ENCODE results near the gene KCNK3. TPM values are rescaled to one million over a fixed set of nuclear protein-coding genes. Genes with fewer than 3 reads are reported as not detected.

KCNK3 gene
- total RNA-seq, 1 donor from 2014 or later: 26.8 TPM

DNA sequence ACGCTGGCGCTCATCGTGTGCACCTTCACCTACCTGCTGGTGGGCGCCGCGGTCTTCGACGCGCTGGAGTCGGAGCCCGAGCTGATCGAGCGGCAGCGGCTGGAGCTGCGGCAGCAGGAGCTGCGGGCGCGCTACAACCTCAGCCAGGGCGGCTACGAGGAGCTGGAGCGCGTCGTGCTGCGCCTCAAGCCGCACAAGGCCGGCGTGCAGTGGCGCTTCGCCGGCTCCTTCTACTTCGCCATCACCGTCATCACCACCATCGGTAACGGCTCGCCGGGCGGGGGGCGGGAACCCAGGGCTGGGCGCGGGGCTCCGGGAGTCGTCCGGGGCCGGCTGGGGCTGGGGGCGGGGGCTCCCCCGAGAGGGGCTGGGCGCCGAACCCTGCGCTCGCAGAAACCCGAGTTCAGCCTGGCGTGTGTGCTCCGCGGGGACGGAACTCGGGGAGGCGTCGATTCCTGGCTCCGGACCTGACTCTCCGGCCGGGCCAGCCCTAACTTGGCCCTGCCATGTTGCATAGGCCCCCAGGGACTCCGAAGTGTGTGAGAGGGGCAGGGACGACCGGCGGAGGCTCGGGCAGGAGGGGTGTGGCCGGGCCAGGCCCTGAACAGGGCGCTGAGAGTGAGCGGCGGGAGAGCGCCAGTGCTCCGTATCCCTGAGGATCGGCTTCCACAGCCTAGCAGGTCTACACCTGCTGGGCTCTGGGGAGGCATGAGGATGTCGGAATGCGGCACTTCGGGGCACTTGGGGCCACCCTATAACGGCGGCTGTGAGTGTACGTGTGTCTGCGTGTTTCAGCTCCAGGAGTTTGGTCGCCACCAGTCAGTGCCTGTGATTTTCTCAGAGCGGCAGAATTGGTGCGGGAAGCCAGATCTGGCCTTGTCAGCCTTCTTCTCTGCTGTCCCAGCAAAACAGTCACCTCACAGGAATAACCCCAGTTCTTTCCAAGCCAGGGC is 651 bp downstream of the KCNK3 start:
- Histone ChIP-seq H3K27me3 (ENCODE audit: low read depth) (peaks cover 57% of the 10 kb centered on the region), H3K4me3 (peak overlapping the region; percentile 44), H3K4me1 (peaks cover 7% of the 10 kb centered on the region), H3K36me3 (no peaks in the 10 kb centered on the region), H3K9me3 (no peaks in the 10 kb centered on the region), H3K27ac (peak overlapping the region; percentile 56)
- DNase-seq: no peak
- ATAC-seq: peak; percentile 18 to 37
- TF ChIP-seq, protein P1, sequence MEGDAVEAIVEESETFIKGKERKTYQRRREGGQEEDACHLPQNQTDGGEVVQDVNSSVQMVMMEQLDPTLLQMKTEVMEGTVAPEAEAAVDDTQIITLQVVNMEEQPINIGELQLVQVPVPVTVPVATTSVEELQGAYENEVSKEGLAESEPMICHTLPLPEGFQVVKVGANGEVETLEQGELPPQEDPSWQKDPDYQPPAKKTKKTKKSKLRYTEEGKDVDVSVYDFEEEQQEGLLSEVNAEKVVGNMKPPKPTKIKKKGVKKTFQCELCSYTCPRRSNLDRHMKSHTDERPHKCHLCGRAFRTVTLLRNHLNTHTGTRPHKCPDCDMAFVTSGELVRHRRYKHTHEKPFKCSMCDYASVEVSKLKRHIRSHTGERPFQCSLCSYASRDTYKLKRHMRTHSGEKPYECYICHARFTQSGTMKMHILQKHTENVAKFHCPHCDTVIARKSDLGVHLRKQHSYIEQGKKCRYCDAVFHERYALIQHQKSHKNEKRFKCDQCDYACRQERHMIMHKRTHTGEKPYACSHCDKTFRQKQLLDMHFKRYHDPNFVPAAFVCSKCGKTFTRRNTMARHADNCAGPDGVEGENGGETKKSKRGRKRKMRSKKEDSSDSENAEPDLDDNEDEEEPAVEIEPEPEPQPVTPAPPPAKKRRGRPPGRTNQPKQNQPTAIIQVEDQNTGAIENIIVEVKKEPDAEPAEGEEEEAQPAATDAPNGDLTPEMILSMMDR (IDR thresholded peaks at IDR 0.05): no peak
- intact Hi-C loops (cut with DNase I): no loop called here

DNA sequence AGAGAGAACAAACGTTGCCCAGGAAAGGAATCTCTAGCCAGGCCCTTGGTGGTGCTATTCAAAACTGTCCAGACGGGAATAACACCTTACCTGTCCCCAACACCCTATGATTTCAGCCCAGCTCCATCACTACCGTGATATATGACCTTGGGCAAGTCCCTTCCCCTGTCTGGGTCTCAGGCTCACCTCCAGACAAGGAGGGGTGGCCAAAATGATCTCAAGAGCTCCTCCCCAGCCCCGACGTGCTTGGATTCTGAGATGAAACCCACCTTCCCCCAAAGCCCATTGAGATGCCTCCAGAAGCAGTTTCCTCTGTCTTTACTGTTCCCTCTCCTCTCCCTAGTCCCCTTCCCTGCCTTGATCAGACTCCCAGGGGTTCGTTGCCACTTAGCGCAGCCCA is 1.5 kb downstream of the KCNK3 start:
- Histone ChIP-seq H3K4me3 (peak overlapping the region; percentile 44), H3K4me1 (peaks cover 7% of the 10 kb centered on the region), H3K9me3 (no peaks in the 10 kb centered on the region), H3K27ac (peak overlapping the region; percentile 31), H3K27me3 (ENCODE audit: low read depth) (peaks cover 63% of the 10 kb centered on the region), H3K36me3 (no peaks in the 10 kb centered on the region)
- intact Hi-C loops (cut with DNase I): no loop called here
- no peak for ATAC-seq
- TF ChIP-seq, protein P1 (IDR thresholded peaks at IDR 0.05): no peak
- DNase-seq: no peak

DNA sequence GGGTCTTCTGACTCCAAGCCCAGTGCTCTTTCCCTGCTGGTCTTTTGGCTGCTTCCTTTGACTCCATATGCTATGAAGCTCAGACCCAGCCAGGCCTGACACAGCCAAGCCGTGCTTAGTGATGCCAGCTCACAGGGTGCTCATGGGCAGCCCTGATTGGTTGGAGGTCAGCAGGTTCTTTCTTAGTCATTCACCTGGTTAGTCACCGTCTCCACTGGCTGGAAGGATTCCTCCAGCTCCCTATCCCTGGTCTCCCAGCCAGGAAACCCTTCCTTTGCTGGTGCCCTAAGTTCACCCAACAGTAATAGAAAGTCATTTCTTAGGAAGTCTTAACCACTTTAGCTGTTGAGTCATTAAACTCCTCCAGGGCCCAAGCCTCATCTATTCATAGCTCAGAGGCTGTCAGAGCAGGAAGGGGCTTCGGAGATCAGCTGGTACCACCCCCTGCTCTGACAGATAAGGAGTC is 3.9 kb downstream of the KCNK3 start:
- Histone ChIP-seq H3K4me1 (peaks cover 7% of the 10 kb centered on the region), H3K27ac (no peak overlapping the region), H3K9me3 (no peaks in the 10 kb centered on the region), H3K4me3 (no peak overlapping the region), H3K27me3 (ENCODE audit: low read depth) (peaks cover 59% of the 10 kb centered on the region), H3K36me3 (no peaks in the 10 kb centered on the region)
- TF ChIP-seq, protein P1 (IDR thresholded peaks at IDR 0.05): no peak
- intact Hi-C loops (cut with DNase I): no loop called here
- ATAC-seq (no peak), DNase-seq (no peak)

DNA sequence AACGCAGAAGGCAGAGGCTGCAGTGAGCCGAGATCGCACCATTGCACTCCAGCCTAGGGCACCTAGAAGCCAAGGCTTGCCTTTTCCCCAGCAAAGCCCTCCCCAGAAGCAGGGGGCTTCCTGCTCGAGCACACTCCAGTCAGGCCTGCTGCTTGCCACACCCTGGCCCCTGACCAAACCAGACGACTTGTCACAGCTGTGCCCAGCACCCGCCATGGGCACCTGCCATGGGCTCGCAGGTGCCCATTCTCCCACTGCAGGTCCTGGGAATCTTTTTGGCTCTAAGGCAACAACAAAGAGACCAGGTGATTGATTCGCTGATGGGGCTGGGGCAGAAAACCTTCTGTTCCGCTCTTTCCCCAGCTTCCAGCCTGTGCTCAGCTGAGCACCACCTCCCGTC is 4.9 kb downstream of the KCNK3 start:
- Histone ChIP-seq H3K9me3 (no peaks in the 10 kb centered on the region), H3K4me1 (peaks cover 7% of the 10 kb centered on the region), H3K27me3 (ENCODE audit: low read depth) (peaks cover 59% of the 10 kb centered on the region), H3K36me3 (no peaks in the 10 kb centered on the region), H3K27ac (no peak overlapping the region), H3K4me3 (no peak overlapping the region)
- TF ChIP-seq, protein P1 (IDR thresholded peaks at IDR 0.05): no peak
- no peak for ATAC-seq
- intact Hi-C loops (cut with DNase I): no loop called here
- no peak for DNase-seq

DNA sequence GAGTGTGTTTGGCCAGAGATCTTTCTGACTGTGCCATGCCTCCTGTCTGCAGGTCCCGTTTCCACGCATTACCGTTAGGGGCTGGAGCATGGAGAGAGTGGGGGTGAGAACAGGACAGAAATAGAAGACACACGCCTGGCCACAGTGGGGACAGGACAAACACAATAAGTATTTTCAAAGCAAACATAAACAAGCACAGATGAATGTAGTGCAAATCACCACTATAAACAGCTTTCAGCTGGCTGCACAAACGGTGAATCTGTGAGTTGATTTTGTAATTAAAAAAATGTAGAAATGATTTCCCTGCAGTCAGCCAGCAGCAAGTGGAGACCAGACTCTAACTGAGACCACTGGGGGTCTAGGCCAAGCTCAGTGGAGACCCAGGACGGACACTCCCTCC is 6.8 kb downstream of the KCNK3 start:
- ATAC-seq: no peak
- H3K27me3 ChIP-seq (ENCODE audit: low read depth): peaks cover 43% of the 10 kb centered on the region

More for the DNA sequence above, 6.8 kb downstream of the KCNK3 start:
- no peak for DNase-seq
- Histone ChIP-seq H3K36me3 (no peaks in the 10 kb centered on the region), H3K9me3 (no peaks in the 10 kb centered on the region), H3K4me3 (no peak overlapping the region), H3K27ac (no peak overlapping the region), H3K4me1 (no peaks in the 10 kb centered on the region)
- intact Hi-C loops (cut with DNase I): no loop called here
- TF ChIP-seq, protein P1 (IDR thresholded peaks at IDR 0.05): no peak
